H9 (cell line): ENCODE data around the gene NRCAM. TPM values are rescaled to one million over a fixed set of nuclear protein-coding genes. Genes with fewer than 3 reads are reported as not detected.

Experiments used
- DNase-seq: peaks from one replicate; pipeline ENCODE4 v3.0.0-alpha.2; 2017
- H2AFZ ChIP-seq: one replicate; pipeline ENCODE4 v1.6.1; 2013; ENCODE audit warnings: mild to moderate bottlenecking, low read length, control low read depth, moderate library complexity
- H2AK5ac ChIP-seq: 2 replicates; pipeline ENCODE4 v1.6.1; 2013; ENCODE audit warnings: low read length, control low read depth, mixed read lengths; ENCODE audit not compliant: insufficient read length
- H2BK120ac ChIP-seq: one replicate; pipeline ENCODE4 v1.6.1; 2013; ENCODE audit warnings: low read depth, mild to moderate bottlenecking, low read length, control low read depth, inconsistent platforms; ENCODE audit not compliant: poor library complexity, severe bottlenecking
- H2BK12ac ChIP-seq: 2 replicates; pipeline ENCODE4 v1.6.1; 2013; ENCODE audit warnings: low read length, control low read depth, mixed read lengths, low read depth; ENCODE audit not compliant: insufficient read length
- H2BK15ac ChIP-seq: 2 replicates; pipeline ENCODE4 v1.6.1; 2013; ENCODE audit warnings: low read depth, low read length, control low read depth
- H2BK20ac ChIP-seq: one replicate; pipeline ENCODE4 v1.6.1; 2013; ENCODE audit warnings: low read depth, mild to moderate bottlenecking, low read length, control low read depth, inconsistent platforms; ENCODE audit not compliant: poor library complexity, severe bottlenecking
- H2BK5ac ChIP-seq: 2 replicates; pipeline ENCODE4 v1.6.1; 2013; ENCODE audit warnings: low read length, control low read depth, mixed read lengths; ENCODE audit not compliant: insufficient read length
- H3K14ac ChIP-seq: 2 replicates; pipeline ENCODE4 v1.6.1; 2013; ENCODE audit warnings: low read length, control low read depth; ENCODE audit not compliant: insufficient read depth
- H3K18ac ChIP-seq: 2 replicates; pipeline ENCODE4 v1.6.1; 2013; ENCODE audit warnings: low read depth, mild to moderate bottlenecking, mixed read lengths, low read length, control low read depth; ENCODE audit not compliant: insufficient read length
- H3K23ac ChIP-seq: 2 replicates; pipeline ENCODE4 v1.6.1; 2013; ENCODE audit warnings: low read length, control low read depth, mixed read lengths, low read depth; ENCODE audit not compliant: insufficient read length
- H3K23me2 ChIP-seq: 2 replicates; pipeline ENCODE4 v1.6.1; 2013; ENCODE audit warnings: low read depth, mild to moderate bottlenecking, mixed read lengths, low read length, control low read depth; ENCODE audit not compliant: insufficient read length, poor library complexity, severe bottlenecking
- H3K27ac ChIP-seq: 2 replicates; pipeline ENCODE4 v1.5.1; 2013; ENCODE audit warnings: low read length, control low read depth, mixed read lengths, low read depth; ENCODE audit not compliant: insufficient read length
- H3K27me3 ChIP-seq: 2 replicates; pipeline ENCODE4 v1.6.1; 2013; ENCODE audit warnings: low read length, control low read depth, inconsistent platforms; ENCODE audit not compliant: insufficient read depth
- H3K4ac ChIP-seq: 2 replicates; pipeline ENCODE4 v1.6.1; 2013; ENCODE audit warnings: low read depth, mild to moderate bottlenecking, control low read depth, inconsistent platforms, low read length, moderate library complexity
- H3K4me1 ChIP-seq: 2 replicates; pipeline ENCODE4 v1.6.1; 2013; ENCODE audit warnings: low read length, control low read depth, inconsistent platforms; ENCODE audit not compliant: insufficient read depth
- H3K4me2 ChIP-seq: 2 replicates; pipeline ENCODE4 v1.6.1; 2013; ENCODE audit warnings: low read length, control low read depth, mixed read lengths; ENCODE audit not compliant: insufficient read length, insufficient read depth
- H3K56ac ChIP-seq: 2 replicates; pipeline ENCODE4 v1.6.1; 2013; ENCODE audit warnings: low read depth, mild to moderate bottlenecking, mixed read lengths, low read length, control low read depth; ENCODE audit not compliant: insufficient read length
- H3K79me1 ChIP-seq: 2 replicates; pipeline ENCODE4 v1.6.1; 2013; ENCODE audit warnings: low read depth, mild to moderate bottlenecking, moderate library complexity, low read length, control low read depth, inconsistent platforms; ENCODE audit not compliant: insufficient read depth, poor library complexity, severe bottlenecking
- H3K79me2 ChIP-seq: 2 replicates; pipeline ENCODE4 v1.6.1; 2013; ENCODE audit warnings: low read length, control low read depth, inconsistent platforms; ENCODE audit not compliant: insufficient read depth
- H3K9ac ChIP-seq: 2 replicates; pipeline ENCODE4 v1.6.1; 2013; ENCODE audit warnings: low read length, control low read depth, mixed read lengths; ENCODE audit not compliant: insufficient read length; ENCODE audit errors: extremely low read depth
- H3K9me3 ChIP-seq: one replicate; pipeline ENCODE4 v1.6.1; 2013; ENCODE audit warnings: low read depth, low read length, inconsistent platforms; ENCODE audit not compliant: control insufficient read depth
- H3T11ph ChIP-seq: one replicate; pipeline ENCODE4 v1.6.1; 2013; ENCODE audit warnings: mild to moderate bottlenecking, low read length, control low read depth, inconsistent platforms
- H4K20me1 ChIP-seq: one replicate; pipeline ENCODE4 v1.6.1; 2013; ENCODE audit not compliant: control insufficient read depth, insufficient read length, insufficient read depth
- H4K5ac ChIP-seq: 2 replicates; pipeline ENCODE4 v1.6.1; 2013; ENCODE audit warnings: low read depth, mild to moderate bottlenecking, mixed read lengths, low read length, control low read depth; ENCODE audit not compliant: insufficient read length
- H4K8ac ChIP-seq: replicated peaks from 2 replicates; pipeline ENCODE4 v1.6.1; 2013; ENCODE audit warnings: low read length, control low read depth, mixed read lengths, low read depth; ENCODE audit not compliant: insufficient read length
- H4K91ac ChIP-seq: 2 replicates; pipeline ENCODE4 v1.6.1; 2013; ENCODE audit warnings: low read depth, mild to moderate bottlenecking, moderate library complexity, mixed read lengths, low read length, control low read depth; ENCODE audit not compliant: insufficient read length
- H3K27ac Mint-ChIP-seq, 3 experiments: 2 replicates in 2 of 3; 3 replicates in 1 of 3; pipeline ENCODE4 v1.8.0; 2020 to 2021; ENCODE audit warnings: mixed read lengths in 3 of 3, mild to moderate bottlenecking in 1 of 3, moderate library complexity in 1 of 3
- H3K27me3 Mint-ChIP-seq: 2 replicates; pipeline ENCODE4 v1.8.0; 2021; ENCODE audit warnings: low read depth, mild to moderate bottlenecking, moderate library complexity, mixed read lengths
- H3K36me3 Mint-ChIP-seq, 3 experiments: 2 replicates in 2 of 3; 3 replicates in 1 of 3; pipeline ENCODE4 v1.8.0; 2020 to 2021; ENCODE audit warnings: low read depth in 3 of 3, mixed read lengths in 3 of 3; ENCODE audit not compliant: insufficient read depth in 1 of 3
- H3K4me1 Mint-ChIP-seq, 2 experiments: 2 replicates each; pipeline ENCODE4 v1.8.0; 2020; ENCODE audit warnings: mixed read lengths in 2 of 2
- H3K4me3 Mint-ChIP-seq, 2 experiments: 2 replicates in 1 of 2; 3 replicates in 1 of 2; pipeline ENCODE4 v1.8.0; 2020 to 2021; ENCODE audit warnings: mild to moderate bottlenecking in 2 of 2, mixed read lengths in 2 of 2, moderate library complexity in 1 of 2
- H3K9me3 Mint-ChIP-seq, 2 experiments: 2 replicates in 1 of 2; 3 replicates in 1 of 2; pipeline ENCODE4 v1.8.0; 2020; ENCODE audit warnings: mild to moderate bottlenecking in 2 of 2, mixed read lengths in 2 of 2, moderate library complexity in 1 of 2
- WGBS: extraction: QIAGEN DNeasy Blood & Tissue Kit; methylation state at CpG from one replicate; pipeline ENCODE4 v1.1.7; 2013; ENCODE audit warnings: missing lambda C conversion rate, low lambda C conversion rate, mixed read lengths; ENCODE audit not compliant: insufficient read length; ENCODE audit errors: extremely low coverage; 5-methylcytosine and 5-hydroxymethylcytosine counted together
- total RNA-seq: library from RNA; stranded (reverse); gene quantifications from 2 replicates; pipeline ENCODE4 v1.2.1, GENCODE V29; 2021
- TF ChIP-seq, protein P1 (sequence below): fragments of 200-600 bp; sonication (generic); conservative IDR thresholded peaks from 3 replicates; pipeline ENCODE4 v1.8.0; 2021; ENCODE audit warnings: antibody characterized with exemption, mild to moderate bottlenecking

The NRCAM gene
- total RNA-seq, 1 experiment from 2014 or later: 2.3 TPM

DNA sequence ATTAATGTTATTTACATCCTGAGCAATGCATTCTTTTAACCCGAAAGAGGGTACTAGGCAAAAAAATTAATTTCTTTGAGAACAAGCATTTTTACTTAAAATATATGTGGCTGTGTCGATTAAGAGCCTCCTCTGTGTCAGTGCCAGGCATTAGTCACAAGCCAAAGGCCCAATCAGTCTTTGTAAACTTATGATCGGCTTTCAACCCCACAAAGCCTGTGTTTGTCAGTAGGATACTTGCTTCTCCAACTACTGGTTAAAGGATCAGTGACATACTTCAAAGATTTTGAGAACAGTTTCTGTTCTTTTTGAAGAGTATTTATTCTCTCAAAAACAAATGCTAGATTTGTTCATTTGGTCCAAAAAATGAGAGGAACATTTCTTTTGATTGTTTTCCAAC is 159.3 kb downstream of the NRCAM start:
- Histone ChIP-seq H2BK12ac (no peak overlapping the region), H3K4me1 (no peaks in the 10 kb centered on the region), H3K79me2 (no peaks in the 10 kb centered on the region), H2BK15ac (no peak overlapping the region), H3K27me3 (no peaks in the 10 kb centered on the region), H3T11ph (no peak overlapping the region), H3K23me2 (no peaks in the 10 kb centered on the region), H2BK5ac (no peak overlapping the region), H3K18ac (no peak overlapping the region), H2BK20ac (no peak overlapping the region), H4K20me1 (no peaks in the 10 kb centered on the region), H3K56ac (no peak overlapping the region), H3K9me3 (no peaks in the 10 kb centered on the region), H3K79me1 (no peaks in the 10 kb centered on the region), H3K14ac (no peak overlapping the region), H2BK120ac (no peak overlapping the region), H4K5ac (no peak overlapping the region), H3K23ac (no peak overlapping the region), H3K27ac (no peak overlapping the region), H2AFZ (no peak overlapping the region), H4K8ac (no peak overlapping the region), H3K4me2 (no peak overlapping the region), H3K9ac (no peak overlapping the region), H4K91ac (no peak overlapping the region), H2AK5ac (no peak overlapping the region), H3K4ac (no peak overlapping the region)
- no peaks in the 10 kb centered on the region for H3K27me3 Mint-ChIP-seq
- TF ChIP-seq, protein P1, sequence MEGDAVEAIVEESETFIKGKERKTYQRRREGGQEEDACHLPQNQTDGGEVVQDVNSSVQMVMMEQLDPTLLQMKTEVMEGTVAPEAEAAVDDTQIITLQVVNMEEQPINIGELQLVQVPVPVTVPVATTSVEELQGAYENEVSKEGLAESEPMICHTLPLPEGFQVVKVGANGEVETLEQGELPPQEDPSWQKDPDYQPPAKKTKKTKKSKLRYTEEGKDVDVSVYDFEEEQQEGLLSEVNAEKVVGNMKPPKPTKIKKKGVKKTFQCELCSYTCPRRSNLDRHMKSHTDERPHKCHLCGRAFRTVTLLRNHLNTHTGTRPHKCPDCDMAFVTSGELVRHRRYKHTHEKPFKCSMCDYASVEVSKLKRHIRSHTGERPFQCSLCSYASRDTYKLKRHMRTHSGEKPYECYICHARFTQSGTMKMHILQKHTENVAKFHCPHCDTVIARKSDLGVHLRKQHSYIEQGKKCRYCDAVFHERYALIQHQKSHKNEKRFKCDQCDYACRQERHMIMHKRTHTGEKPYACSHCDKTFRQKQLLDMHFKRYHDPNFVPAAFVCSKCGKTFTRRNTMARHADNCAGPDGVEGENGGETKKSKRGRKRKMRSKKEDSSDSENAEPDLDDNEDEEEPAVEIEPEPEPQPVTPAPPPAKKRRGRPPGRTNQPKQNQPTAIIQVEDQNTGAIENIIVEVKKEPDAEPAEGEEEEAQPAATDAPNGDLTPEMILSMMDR: no peak
- no CpG with 5 or more reads among the region's 3 CpGs for WGBS
- H3K27ac Mint-ChIP-seq: no peak overlapping the region
- H3K4me3 Mint-ChIP-seq: no peak overlapping the region
- H3K4me1 Mint-ChIP-seq: peaks cover 4 to 6% of the 10 kb centered on the region in 2 experiments; a peak in 2 of 4 replicates
- H3K36me3 Mint-ChIP-seq: no peaks in the 10 kb centered on the region
- no peak for DNase-seq
- H3K9me3 Mint-ChIP-seq: no peaks in the 10 kb centered on the region
